SK-N-SH (cell line): Measurements from ENCODE around the gene IRAK2. TPM values are rescaled to one million over a fixed set of nuclear protein-coding genes. Genes with fewer than 3 reads are reported as not detected.

ENCODE experiments used
- CTCF ChIA-PET: fragments of 300-600, 350-600 bp; formaldehyde crosslinking; extraction: SDS; loops from one replicate; lab custom pipeline; 2021; lab: Yijun Ruan, JAX
- POLR2A ChIA-PET: fragments of 350-600 bp; sonication (Branson Sonifier 250); formaldehyde crosslinking; extraction: SDS; loops from one replicate; lab custom pipeline; 2020; ENCODE audit warnings: antibody characterized with exemption, inconsistent platforms; lab: Yijun Ruan, JAX
- DNase-seq: peaks from one replicate; pipeline ENCODE4 v3.0.0; 2012
- H2AFZ ChIP-seq: fragments of 200-600 bp; sonication (generic); 2 replicates; pipeline ENCODE4 v1.8.1; 2016; ENCODE audit warnings: antibody characterized with exemption, mild to moderate bottlenecking, low read depth
- H3F3A ChIP-seq: fragments of 200-600 bp; sonication (generic); replicated peaks from 2 replicates; pipeline ENCODE3; 2016; ENCODE audit warnings: antibody characterized with exemption, mild to moderate bottlenecking; ENCODE audit not compliant: insufficient read depth
- H3K27ac ChIP-seq, 2 experiments: fragments of 200-500 bp in 1 of 2; fragments of 200-600 bp in 1 of 2; sonication (Bioruptor generic) in 1 of 2; sonication (generic), shearing (Covaris generic) in 1 of 2; 2 replicates each; pipeline versions ENCODE4 v1.5.1 to v1.6.1; 2014 to 2016; ENCODE audit warnings: low read depth in 2 of 2, inconsistent platforms in 1 of 2, low read length in 1 of 2, mild to moderate bottlenecking in 1 of 2, mixed read lengths in 1 of 2
- H3K27me3 ChIP-seq: fragments of 200-600 bp; sonication (generic), shearing (Covaris generic); 2 replicates; pipeline ENCODE4 v1.6.1; 2016; ENCODE audit warnings: mixed run types; ENCODE audit not compliant: insufficient read depth
- H3K36me3 ChIP-seq, 2 experiments: fragments of 200-500 bp in 1 of 2; fragments of 200-600 bp in 1 of 2; sonication (Bioruptor generic) in 1 of 2; sonication (generic) in 1 of 2; replicated peaks in 1 of 2; 2 replicates each; pipeline versions ENCODE3 to v1.5.1; 2014 to 2016; ENCODE audit warnings: low read length in 1 of 2, mild to moderate bottlenecking in 1 of 2; ENCODE audit not compliant: insufficient read depth in 2 of 2, control insufficient read depth in 1 of 2
- H3K4me1 ChIP-seq, 2 experiments: fragments of 200-500 bp in 1 of 2; fragments of 200-600 bp in 1 of 2; sonication (Bioruptor generic) in 1 of 2; sonication (generic), shearing (Covaris generic) in 1 of 2; 2 replicates each; pipeline versions ENCODE4 v1.5.1 to v1.6.1; 2014 to 2016; ENCODE audit warnings: low read depth in 1 of 2, low read length in 1 of 2, mixed run types in 1 of 2; ENCODE audit not compliant: insufficient read depth in 2 of 2, control insufficient read depth in 1 of 2
- H3K4me2 ChIP-seq: fragments of 200-600 bp; sonication (generic), shearing (Covaris generic); 2 replicates; pipeline ENCODE4 v1.6.1; 2017; ENCODE audit warnings: mixed run types
- H3K4me3 ChIP-seq, 2 experiments: fragments of 200-500 bp in 1 of 2; fragments of 200-600 bp in 1 of 2; sonication (Bioruptor generic) in 1 of 2; sonication (generic), shearing (Covaris generic) in 1 of 2; 2 replicates each; pipeline versions ENCODE4 v1.5.1 to v1.8.1; 2014 to 2016; ENCODE audit warnings: low read depth in 2 of 2, inconsistent platforms in 1 of 2, low read length in 1 of 2, mild to moderate bottlenecking in 1 of 2, mixed read lengths in 1 of 2, moderate library complexity in 1 of 2
- H3K79me2 ChIP-seq: fragments of 200-600 bp; sonication (generic); 2 replicates; pipeline ENCODE4 v1.8.1; 2017; ENCODE audit warnings: mild to moderate bottlenecking; ENCODE audit not compliant: insufficient read depth
- H3K9ac ChIP-seq: fragments of 200-600 bp; sonication (generic); 2 replicates; pipeline ENCODE4 v1.6.1; 2017; ENCODE audit warnings: mixed run types
- H3K9me2 ChIP-seq: fragments of 200-600 bp; sonication (generic); 2 replicates; pipeline ENCODE4 v1.6.1; 2017; ENCODE audit warnings: mixed run types
- H3K9me3 ChIP-seq: fragments of 200-600 bp; sonication (generic); 2 replicates; pipeline ENCODE4 v1.6.1; 2017; ENCODE audit warnings: mixed run types, mild to moderate bottlenecking, moderate library complexity
- H4K20me1 ChIP-seq: fragments of 200-600 bp; sonication (generic); 2 replicates; pipeline ENCODE4 v1.6.1; 2017; ENCODE audit warnings: mild to moderate bottlenecking, mixed run types; ENCODE audit not compliant: insufficient read depth
- CHD2 ChIP-seq: fragments of 150-350 bp; IDR thresholded peaks from 2 replicates; pipeline ENCODE4 v1.6.1; 2018; ENCODE audit warnings: low read length; ENCODE audit not compliant: partially characterized antibody
- ELF1 ChIP-seq: IDR thresholded peaks from 2 replicates; pipeline ENCODE4 v1.4.0; 2012
- EP300 ChIP-seq, 2 experiments: IDR thresholded peaks; 2 replicates each; pipeline versions ENCODE4 v1.4.0 to v1.6.1; 2012; ENCODE audit warnings: borderline replicate concordance in 1 of 2, low read depth in 1 of 2, low read length in 1 of 2
- EZH2phosphoT487 ChIP-seq: fragments of 200-600 bp; sonication (generic); IDR thresholded peaks from 2 replicates; pipeline ENCODE4 v1.6.1; 2017; ENCODE audit warnings: low read depth, mixed run types, mild to moderate bottlenecking, antibody characterized with exemption, moderate library complexity, borderline replicate concordance
- FOXJ3 ChIP-seq: sonication (generic); formaldehyde crosslinking; IDR thresholded peaks from 2 replicates; pipeline ENCODE4 v1.5.1; 2020; ENCODE audit warnings: mild to moderate bottlenecking, missing genetic modification reagents
- FOXM1 ChIP-seq: IDR thresholded peaks from 2 replicates; pipeline ENCODE4 v1.4.0; 2012; ENCODE audit warnings: low read depth, mild to moderate bottlenecking
- GABPA ChIP-seq: IDR thresholded peaks from 2 replicates; pipeline ENCODE4 v1.4.0; 2012; ENCODE audit warnings: low read depth, mild to moderate bottlenecking
- JUND ChIP-seq: IDR thresholded peaks from 2 replicates; pipeline ENCODE4 v1.4.0; 2012
- MEF2A ChIP-seq: IDR thresholded peaks from 2 replicates; pipeline ENCODE4 v1.4.0; 2012; ENCODE audit warnings: low read depth, borderline replicate concordance
- MXI1 ChIP-seq: IDR thresholded peaks from 2 replicates; pipeline ENCODE4 v1.6.1; 2012; ENCODE audit warnings: mild to moderate bottlenecking, low read depth, low read length, improper control_type of control experiment
- NFIC ChIP-seq: IDR thresholded peaks from 2 replicates; pipeline ENCODE4 v1.4.0; 2012; ENCODE audit warnings: borderline replicate concordance
- NRF1 ChIP-seq: IDR thresholded peaks from 2 replicates; pipeline ENCODE4 v1.6.1; 2012; ENCODE audit warnings: low read depth, mild to moderate bottlenecking, low read length
- RAD21 ChIP-seq: IDR thresholded peaks from 2 replicates; pipeline ENCODE4 v1.6.1; 2012; ENCODE audit warnings: mild to moderate bottlenecking, low read length
- RCOR1 ChIP-seq: fragments of 150-350 bp; IDR thresholded peaks from 2 replicates; pipeline ENCODE4 v1.6.1; 2017; ENCODE audit warnings: antibody characterized with exemption, low read length
- RFX5 ChIP-seq: IDR thresholded peaks from 2 replicates; pipeline ENCODE4 v1.6.1; 2012; ENCODE audit warnings: mild to moderate bottlenecking, improper control_type of control experiment, low read length
- RXRA ChIP-seq: IDR thresholded peaks from 2 replicates; pipeline ENCODE4 v1.4.0; 2012; ENCODE audit warnings: low read depth, mild to moderate bottlenecking, borderline replicate concordance
- SIN3A ChIP-seq: IDR thresholded peaks from 2 replicates; pipeline ENCODE4 v1.6.1; 2012; ENCODE audit warnings: low read depth, mild to moderate bottlenecking, low read length, moderate library complexity, borderline replicate concordance
- SMC3 ChIP-seq: IDR thresholded peaks from 2 replicates; pipeline ENCODE4 v1.6.1; 2012; ENCODE audit warnings: low read depth, low read length, improper control_type of control experiment
- TAF1 ChIP-seq: IDR thresholded peaks from 2 replicates; pipeline ENCODE4 v1.6.1; 2012; ENCODE audit warnings: low read depth, mild to moderate bottlenecking, low read length, moderate library complexity, borderline replicate concordance
- TCF12 ChIP-seq: IDR thresholded peaks from 2 replicates; pipeline ENCODE4 v1.4.0; 2012
- TEAD4 ChIP-seq: IDR thresholded peaks from 2 replicates; pipeline ENCODE4 v1.4.0; 2012; ENCODE audit warnings: mild to moderate bottlenecking, borderline replicate concordance; ENCODE audit not compliant: insufficient read depth
- WGBS: methylation state at CpG from one replicate; pipeline ENCODE4 v1.1.6; 2017; ENCODE audit warnings: low lambda C conversion rate; 5-methylcytosine and 5-hydroxymethylcytosine counted together
- polyA plus RNA-seq, 3 experiments: library from polyadenylated mRNA; depleted of rRNA; stranded (reverse); fragments of >200 nt; gene quantifications; 2 replicates each; pipeline ENCODE4 v1.2.3, GENCODE V29; 2012
- TF ChIP-seq, protein P1 (sequence below): fragments of 200-600 bp; sonication (generic); IDR thresholded peaks from 2 replicates; pipeline ENCODE4 v1.6.1; 2017; ENCODE audit warnings: antibody characterized with exemption, mild to moderate bottlenecking, moderate library complexity
- TF ChIP-seq, protein P2 (sequence below): IDR thresholded peaks from 2 replicates; pipeline ENCODE4 v1.4.0; 2012; ENCODE audit warnings: low read depth
- TF ChIP-seq, protein P3 (sequence below): IDR thresholded peaks from 2 replicates; pipeline ENCODE4 v1.4.0; 2012; ENCODE audit warnings: low read depth, borderline replicate concordance

Gene IRAK2
- polyA plus RNA-seq, 1 of the 3 experiments (the other 2 are of a cell fraction): 7.7 TPM

DNA sequence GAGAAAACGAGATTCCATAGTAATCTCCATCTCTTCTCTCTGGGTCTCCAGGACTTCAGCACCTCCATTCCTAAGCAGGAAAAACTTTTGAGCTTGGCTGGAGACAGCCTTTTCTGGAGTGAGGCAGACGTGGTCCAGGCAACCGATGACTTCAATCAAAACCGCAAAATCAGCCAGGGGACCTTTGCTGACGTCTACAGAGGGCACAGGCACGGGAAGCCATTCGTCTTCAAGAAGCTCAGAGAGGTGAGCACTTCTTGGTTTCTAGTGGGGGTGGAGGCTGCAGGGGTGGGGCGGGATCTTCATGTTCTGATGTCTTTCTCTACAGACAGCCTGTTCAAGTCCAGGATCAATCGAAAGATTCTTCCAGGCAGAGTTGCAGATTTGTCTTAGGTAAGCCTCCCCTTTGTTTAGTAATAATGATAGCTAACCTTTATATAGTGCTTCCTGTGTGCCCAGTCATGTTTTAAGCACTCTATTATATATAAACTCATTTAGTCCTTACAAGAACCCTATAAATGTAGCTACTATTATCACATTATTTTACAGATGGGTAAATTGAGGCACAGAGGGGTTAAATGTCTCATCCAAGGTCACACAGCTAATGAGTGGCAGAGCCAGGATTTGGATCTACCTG, 48.6 kb downstream of the IRAK2 start:
- TF ChIP-seq NRF1 (no peak), RAD21 (no peak), RCOR1 (no peak), SIN3A (no peak), MXI1 (no peak), RXRA (no peak), ELF1 (no peak), TAF1 (no peak), SMC3 (no peak), GABPA (no peak)
- TF ChIP-seq, protein P1, sequence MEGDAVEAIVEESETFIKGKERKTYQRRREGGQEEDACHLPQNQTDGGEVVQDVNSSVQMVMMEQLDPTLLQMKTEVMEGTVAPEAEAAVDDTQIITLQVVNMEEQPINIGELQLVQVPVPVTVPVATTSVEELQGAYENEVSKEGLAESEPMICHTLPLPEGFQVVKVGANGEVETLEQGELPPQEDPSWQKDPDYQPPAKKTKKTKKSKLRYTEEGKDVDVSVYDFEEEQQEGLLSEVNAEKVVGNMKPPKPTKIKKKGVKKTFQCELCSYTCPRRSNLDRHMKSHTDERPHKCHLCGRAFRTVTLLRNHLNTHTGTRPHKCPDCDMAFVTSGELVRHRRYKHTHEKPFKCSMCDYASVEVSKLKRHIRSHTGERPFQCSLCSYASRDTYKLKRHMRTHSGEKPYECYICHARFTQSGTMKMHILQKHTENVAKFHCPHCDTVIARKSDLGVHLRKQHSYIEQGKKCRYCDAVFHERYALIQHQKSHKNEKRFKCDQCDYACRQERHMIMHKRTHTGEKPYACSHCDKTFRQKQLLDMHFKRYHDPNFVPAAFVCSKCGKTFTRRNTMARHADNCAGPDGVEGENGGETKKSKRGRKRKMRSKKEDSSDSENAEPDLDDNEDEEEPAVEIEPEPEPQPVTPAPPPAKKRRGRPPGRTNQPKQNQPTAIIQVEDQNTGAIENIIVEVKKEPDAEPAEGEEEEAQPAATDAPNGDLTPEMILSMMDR: no peak
- TF ChIP-seq, protein P2, sequence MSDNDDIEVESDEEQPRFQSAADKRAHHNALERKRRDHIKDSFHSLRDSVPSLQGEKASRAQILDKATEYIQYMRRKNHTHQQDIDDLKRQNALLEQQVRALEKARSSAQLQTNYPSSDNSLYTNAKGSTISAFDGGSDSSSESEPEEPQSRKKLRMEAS: no peak
- TF ChIP-seq, all 33 proteins: peak for 0

DNA sequence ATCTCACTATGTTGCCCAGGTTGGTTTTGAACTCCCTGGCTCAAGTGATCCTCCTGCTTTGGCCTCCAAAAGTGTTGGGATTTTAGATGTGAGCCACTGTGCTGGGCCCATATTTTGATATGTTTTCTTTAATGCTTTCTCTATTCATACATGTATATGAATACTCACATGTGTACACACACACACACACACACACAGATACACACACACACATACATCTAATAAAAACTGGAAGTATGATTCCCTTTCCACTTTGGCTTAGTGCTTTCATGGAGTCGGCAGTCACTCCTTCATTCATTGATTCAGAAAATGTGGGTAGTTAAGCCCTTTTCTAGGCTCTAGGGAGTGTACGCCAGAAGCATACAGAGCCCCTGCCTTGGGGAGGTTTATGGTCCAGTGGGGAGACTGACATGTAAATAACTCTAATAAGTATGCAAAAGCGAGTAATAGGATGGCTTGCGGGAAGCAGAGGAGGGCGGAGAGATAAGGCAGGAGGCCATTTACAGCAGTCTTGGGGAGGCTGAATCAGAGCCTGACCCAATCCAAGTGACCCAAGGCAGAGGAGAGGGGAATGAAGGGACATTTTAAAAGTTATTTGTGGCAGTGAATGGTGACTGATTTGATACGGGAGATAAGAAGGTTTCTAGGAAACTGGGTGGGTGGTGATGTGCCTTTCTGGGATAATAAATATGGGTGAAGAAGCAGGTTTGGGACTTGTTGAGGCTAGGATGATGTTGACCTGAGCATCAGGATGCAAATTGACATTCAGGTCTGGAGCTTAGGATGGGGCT, 51.1 kb downstream of the IRAK2 start:
- Histone ChIP-seq H3K4me3 (no peak overlapping the region), H3K27ac (no peak overlapping the region), H2AFZ (no peak overlapping the region), H4K20me1 (no peaks in the 10 kb centered on the region), H3K36me3 (peaks cover 0 to 30% of the 10 kb centered on the region in 2 experiments), H3K9me3 (no peaks in the 10 kb centered on the region), H3K4me2 (no peak overlapping the region), H3K79me2 (no peaks in the 10 kb centered on the region), H3K4me1 (no peaks in the 10 kb centered on the region), H3K9ac (no peak overlapping the region), H3K9me2 (no peaks in the 10 kb centered on the region), H3K27me3 (no peaks in the 10 kb centered on the region), H3F3A (peaks cover 8% of the 10 kb centered on the region)
- ChIA-PET CTCF (no interaction called here), POLR2A (no interaction called here)
- 93% methylated on average over 6 of the region's 6 CpGs for WGBS
- DNase-seq: no peak
- TF ChIP-seq, protein P3, sequence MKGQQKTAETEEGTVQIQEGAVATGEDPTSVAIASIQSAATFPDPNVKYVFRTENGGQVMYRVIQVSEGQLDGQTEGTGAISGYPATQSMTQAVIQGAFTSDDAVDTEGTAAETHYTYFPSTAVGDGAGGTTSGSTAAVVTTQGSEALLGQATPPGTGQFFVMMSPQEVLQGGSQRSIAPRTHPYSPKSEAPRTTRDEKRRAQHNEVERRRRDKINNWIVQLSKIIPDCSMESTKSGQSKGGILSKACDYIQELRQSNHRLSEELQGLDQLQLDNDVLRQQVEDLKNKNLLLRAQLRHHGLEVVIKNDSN: no peak
- TF ChIP-seq JUND (no peak), TCF12 (no peak), FOXM1 (no peak), EP300 (IDR thresholded peaks at IDR 0.05; ENCODE audit: borderline replicate concordance in 1 of 2, low read depth in 1 of 2, low read length in 1 of 2) (no peak), RAD21 (no peak), NFIC (no peak), EZH2phosphoT487 (no peak), FOXJ3 (CRISPR knock-in tag) (no peak), TEAD4 (no peak), RFX5 (no peak), MEF2A (no peak), NRF1 (no peak), RCOR1 (no peak), CHD2 (no peak)
- TF ChIP-seq, protein P2: no peak

More for the DNA sequence above, 48.6 kb downstream of the IRAK2 start:
- 92% methylated on average over 8 of the region's 9 CpGs for WGBS
- H3K27ac ChIP-seq: no peak overlapping the region
- H3K4me2 ChIP-seq: no peak overlapping the region
- no peak for DNase-seq
- no peak overlapping the region for H2AFZ ChIP-seq
- ChIA-PET POLR2A (no interaction called here), CTCF (interaction anchor here (1.3 to 1.9 kb wide), 2 partner anchors 10 to 21 kb away, joined by 5 to 7 read pairs; no protein-coding TSS in a partner anchor)
- peaks cover 0 to 37% of the 10 kb centered on the region in 2 experiments for H3K36me3 ChIP-seq
- H3K27me3 ChIP-seq: no peaks in the 10 kb centered on the region
- H3K4me1 ChIP-seq: no peaks in the 10 kb centered on the region
- no peak overlapping the region for H3K9ac ChIP-seq
- H3K79me2 ChIP-seq: no peaks in the 10 kb centered on the region
- peaks cover 5% of the 10 kb centered on the region for H3F3A ChIP-seq
- H3K9me2 ChIP-seq: no peaks in the 10 kb centered on the region
- no peak overlapping the region for H3K4me3 ChIP-seq
- H3K9me3 ChIP-seq: no peaks in the 10 kb centered on the region
- no peaks in the 10 kb centered on the region for H4K20me1 ChIP-seq
